Stimulated activated CD8-positive, alpha-beta memory T cell treated with anti-CD3 and anti-CD28 coated beads, Interleukin-12 subunit alpha, Interleukin-12 subunit beta, amount 100 ng/mL, for 24 hours (primary cell): ENCODE results near the gene VPS18.
"Not testable (repeated sequence)": the region's sequence is repeated elsewhere in the genome, so short reads cannot be mapped to it uniquely, and the experiment has no call there.

ENCODE experiments used
- DNase-seq: peaks from one replicate; pipeline ENCODE4 v3.0.0-alpha.2; 2020; ENCODE audit errors: extremely low read depth

The VPS18 gene, protein sequence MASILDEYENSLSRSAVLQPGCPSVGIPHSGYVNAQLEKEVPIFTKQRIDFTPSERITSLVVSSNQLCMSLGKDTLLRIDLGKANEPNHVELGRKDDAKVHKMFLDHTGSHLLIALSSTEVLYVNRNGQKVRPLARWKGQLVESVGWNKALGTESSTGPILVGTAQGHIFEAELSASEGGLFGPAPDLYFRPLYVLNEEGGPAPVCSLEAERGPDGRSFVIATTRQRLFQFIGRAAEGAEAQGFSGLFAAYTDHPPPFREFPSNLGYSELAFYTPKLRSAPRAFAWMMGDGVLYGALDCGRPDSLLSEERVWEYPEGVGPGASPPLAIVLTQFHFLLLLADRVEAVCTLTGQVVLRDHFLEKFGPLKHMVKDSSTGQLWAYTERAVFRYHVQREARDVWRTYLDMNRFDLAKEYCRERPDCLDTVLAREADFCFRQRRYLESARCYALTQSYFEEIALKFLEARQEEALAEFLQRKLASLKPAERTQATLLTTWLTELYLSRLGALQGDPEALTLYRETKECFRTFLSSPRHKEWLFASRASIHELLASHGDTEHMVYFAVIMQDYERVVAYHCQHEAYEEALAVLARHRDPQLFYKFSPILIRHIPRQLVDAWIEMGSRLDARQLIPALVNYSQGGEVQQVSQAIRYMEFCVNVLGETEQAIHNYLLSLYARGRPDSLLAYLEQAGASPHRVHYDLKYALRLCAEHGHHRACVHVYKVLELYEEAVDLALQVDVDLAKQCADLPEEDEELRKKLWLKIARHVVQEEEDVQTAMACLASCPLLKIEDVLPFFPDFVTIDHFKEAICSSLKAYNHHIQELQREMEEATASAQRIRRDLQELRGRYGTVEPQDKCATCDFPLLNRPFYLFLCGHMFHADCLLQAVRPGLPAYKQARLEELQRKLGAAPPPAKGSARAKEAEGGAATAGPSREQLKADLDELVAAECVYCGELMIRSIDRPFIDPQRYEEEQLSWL

DNA sequence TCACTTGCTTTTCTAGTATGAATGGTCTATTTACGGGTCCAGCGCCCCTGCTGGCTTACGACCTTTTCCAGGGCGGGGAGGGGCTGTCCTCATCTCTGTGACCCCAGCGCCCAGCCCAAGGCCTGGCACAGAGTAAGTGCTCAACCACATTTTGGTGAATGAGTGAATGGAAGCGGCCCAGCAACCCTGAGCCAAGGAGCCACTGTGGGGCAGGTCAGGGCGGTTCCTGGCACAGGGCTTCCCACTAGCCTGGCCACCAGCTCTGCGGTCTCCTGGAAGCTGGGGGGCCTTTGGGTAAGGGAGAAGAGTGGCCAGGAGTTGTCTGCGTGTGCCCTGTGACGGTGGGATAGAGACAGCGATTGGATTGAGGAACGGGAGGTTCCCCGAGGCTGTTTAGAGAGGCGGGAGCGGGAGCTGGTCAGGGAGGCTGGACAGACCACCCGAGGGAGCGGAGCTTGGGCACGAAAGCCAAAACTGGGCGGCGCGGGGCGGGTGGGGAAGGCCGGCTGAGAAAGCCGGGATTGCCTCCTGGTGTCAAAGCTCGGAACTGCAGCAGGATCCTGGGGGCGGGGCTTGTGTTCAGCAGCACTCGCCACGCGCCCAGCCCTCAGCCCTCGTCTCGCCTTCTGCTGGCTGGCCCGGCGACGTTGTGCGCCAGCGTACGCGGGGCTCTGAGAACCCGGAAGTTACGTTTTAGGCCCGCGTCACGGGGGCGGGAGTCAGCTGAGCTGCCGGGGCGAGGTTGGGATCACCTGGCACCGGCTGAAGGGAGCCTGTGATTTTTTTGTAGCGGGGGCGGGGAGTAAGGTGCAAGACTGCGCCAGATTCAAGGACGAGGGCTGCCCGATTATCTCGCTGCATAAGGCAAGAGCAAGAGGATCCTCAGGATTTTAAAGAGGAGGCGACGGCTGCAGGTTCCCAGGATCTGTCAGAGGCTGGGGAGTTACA lies at the start of gene VPS18:
Gene VPS18, plus strand, starts transcription at position 718 of the 948 bp plus-strand sequence. CDS start 319 bp downstream, outside the sequence.
- DNase-seq, result peak; percentile 94

DNA sequence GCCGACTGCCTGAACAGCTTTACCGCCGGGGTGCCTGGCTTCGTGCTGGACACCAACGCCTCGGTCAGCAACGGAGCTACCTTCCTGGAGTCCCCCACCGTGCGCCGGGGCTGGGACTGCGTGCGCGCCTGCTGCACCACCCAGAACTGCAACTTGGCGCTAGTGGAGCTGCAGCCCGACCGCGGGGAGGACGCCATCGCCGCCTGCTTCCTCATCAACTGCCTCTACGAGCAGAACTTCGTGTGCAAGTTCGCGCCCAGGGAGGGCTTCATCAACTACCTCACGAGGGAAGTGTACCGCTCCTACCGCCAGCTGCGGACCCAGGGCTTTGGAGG lies 49.6 kb upstream of the VPS18 start:
- no peak for DNase-seq

DNA sequence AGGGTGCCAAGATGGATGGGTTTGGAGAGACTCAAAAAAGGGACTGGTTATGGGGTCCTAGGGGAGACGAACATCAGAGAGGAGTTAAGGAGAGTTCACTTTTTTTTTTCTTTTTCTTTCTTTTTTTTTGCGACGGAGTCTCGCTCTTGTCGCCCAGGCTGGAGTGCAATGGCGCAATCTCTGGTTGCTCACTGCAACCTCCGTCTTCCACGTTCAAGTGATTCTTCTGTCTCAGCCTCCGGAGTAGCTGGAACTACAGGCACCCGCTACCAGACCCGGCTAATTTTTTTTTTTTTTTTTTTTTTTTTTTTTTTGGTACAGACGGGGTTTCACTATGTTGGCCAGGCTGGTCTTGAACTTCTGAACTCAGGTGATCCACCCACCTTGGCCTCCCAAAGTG lies 49.2 kb upstream of the VPS18 start:
- DNase-seq, result no peak

DNA sequence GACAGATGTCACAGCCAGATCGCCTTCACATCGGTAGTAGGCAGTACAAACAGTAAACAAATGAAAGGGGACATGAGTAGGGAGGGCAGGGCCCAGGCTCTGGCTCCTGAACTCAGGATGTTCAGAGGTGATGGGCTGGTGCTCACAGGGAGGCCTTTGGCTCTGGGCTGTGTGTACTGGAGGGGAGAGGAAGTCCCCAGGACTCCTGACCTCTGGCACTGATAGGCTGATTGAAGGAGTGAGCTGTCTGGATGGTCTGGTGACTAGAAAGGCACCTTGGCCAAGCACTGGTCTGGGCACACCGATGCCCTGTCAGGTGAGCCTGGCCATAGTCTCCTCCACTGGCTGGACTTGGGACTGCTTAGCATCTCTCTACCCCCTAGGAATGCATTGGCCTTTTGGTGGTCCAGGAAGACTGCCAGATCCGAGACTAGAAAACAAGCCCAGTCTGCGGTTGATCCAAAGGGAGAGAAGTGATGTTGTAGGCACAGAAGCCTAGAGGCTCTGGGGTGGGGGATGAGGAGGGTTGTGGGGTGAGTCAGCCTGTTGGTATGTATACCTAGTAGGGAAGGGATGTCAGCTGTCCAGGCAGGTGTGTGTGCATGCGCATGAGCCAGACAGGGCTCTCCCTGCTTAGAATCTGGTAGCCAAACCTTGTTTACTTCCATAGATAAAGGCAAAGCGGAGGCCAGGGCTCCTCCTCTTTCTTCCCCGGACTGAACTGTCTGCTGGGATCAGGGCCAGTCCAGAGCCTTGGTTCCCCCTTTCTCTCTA lies 48.6 kb upstream of the VPS18 start:
- DNase-seq, result no peak

DNA sequence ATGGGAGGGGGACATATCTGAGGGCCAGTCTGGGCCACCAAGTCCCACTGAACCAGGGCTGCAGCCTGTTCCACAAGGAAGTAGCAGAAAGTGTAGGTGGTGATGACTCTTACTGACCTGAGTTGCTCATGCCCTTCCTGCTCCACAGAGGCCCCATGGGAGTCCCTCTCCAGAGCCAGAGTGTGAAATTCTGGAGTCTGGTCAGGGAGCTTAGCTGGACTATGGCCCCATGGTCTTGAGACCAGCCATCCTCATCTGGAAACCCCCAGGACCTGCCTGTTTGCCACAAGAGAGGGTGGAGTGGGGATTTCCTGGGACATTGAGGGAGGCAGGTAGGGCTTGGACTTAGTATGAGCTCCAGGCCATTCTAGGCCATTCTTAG lies 47.4 kb upstream of the VPS18 start:
- no peak for DNase-seq

DNA sequence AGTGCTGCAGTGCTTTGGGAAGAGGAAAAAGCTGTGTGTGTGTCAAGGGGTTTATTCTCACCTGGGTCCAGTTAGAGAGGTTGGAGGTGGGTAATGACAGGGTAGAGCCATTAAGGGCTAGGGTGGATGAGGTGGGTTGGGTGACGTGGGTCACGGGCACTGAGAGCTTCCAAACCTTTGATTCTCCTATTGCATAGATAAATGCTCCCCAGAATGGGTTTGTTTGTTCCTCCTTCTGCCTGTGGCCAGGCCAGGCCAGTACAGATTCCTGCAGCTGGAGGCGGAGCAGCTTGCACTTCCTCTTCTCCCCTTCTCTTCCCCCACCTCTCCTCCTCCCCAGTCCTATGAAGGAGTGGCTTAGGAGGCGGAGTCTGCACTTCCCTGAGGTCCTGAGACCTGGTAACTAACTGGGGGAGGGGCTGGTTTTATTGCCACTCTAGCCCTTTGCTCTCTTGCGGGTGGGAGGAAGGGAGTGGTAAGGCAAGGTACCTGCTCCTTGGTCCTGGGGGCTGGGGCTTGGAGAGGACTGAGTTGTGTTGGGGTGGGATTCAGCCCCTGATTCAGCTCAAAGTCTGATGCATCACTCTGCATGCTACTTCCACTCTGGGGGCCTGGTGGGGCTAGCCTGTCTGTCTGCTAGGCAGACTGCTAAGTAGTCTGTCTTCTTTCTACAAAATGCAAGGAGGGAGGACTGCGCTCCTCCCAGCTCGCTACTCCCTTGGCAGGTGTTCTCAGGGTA lies 46.9 kb upstream of the VPS18 start:
- no peak for DNase-seq

DNA sequence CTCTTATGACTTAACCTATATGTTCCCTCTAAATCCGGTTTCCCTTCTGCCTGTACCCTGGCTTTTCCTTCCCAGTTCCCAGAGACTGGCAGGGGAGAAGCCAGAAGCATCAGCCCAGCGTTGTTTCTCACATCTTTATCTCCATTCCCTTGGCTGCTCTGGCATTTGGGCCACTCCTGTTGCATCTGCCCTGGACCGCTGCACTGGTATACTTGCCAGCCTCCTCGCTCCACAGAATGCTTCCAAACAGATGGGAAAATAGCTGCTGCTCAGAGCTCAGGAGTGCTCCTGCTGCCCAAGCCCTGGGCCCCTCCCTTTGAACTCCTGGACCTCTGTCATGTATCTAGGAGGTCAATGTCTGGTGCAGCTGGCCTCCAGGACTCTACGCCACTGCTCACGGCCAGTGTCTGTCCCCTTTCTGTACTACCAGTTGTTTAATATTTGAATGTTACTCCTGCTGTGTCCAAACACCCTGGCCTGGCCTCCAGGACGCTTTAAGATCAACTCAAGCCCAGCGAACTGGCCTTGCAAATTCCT lies 43.6 kb upstream of the VPS18 start:
- no peak for DNase-seq

DNA sequence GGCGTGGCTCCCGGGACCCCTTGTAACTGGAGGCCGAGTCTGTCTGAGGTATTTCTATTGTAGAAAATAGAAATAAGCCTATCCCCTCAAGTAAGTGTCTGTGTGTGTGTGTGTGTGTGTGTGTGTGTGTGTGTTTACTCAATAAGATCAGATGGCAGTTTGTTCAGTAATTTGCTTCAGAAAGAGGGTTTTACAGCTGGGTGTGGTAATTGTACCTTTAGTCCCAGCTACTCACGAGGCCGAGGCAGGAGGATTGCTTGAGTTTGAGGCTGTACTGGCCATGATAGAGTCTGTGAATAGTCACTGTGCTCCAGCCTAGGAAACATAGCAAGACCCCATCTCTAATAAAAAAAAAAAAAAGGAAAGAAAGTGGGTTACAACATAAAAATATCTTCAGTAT lies 41.7 kb upstream of the VPS18 start:
- no peak for DNase-seq

DNA sequence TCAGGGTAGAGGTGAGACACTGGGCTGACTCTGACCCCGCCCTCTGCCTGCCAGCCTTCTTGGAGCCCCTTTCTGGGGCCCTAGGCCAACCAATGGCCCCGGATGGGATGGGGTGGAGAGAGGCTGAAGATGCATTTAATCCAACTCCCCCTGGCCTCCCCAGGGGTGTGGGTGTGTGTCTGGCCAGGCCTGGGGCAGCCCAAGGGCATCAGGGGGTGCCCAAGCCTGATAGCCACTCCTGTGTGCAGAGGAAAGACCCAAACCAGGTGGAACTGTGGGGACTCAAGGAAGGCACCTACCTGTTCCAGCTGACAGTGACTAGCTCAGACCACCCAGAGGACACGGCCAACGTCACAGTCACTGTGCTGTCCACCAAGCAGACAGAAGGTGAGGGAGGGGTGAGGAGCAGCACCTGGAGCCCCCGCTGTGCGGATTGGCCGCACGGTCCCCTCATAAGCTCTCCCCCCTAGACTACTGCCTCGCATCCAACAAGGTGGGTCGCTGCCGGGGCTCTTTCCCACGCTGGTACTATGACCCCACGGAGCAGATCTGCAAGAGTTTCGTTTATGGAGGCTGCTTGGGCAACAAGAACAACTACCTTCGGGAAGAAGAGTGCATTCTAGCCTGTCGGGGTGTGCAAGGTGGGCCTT lies 40.9 kb upstream of the VPS18 start:
- no peak for DNase-seq

DNA sequence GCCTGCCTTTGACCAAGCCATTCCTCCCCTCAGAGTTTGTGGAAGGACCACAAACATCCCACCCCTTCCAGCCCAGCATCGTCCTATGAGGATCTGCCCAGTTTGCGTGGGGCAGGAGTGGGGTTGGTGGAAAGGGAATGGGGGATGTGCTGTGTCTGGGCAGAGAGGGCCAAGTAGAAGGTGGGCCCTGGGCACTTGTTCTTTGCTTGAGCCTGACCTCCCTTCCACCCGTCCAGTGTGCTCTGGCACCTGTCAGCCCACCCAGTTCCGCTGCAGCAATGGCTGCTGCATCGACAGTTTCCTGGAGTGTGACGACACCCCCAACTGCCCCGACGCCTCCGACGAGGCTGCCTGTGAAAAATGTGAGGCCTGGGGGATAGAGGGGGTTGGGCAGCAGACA lies 40.1 kb upstream of the VPS18 start:
- DNase-seq, result no peak

DNA sequence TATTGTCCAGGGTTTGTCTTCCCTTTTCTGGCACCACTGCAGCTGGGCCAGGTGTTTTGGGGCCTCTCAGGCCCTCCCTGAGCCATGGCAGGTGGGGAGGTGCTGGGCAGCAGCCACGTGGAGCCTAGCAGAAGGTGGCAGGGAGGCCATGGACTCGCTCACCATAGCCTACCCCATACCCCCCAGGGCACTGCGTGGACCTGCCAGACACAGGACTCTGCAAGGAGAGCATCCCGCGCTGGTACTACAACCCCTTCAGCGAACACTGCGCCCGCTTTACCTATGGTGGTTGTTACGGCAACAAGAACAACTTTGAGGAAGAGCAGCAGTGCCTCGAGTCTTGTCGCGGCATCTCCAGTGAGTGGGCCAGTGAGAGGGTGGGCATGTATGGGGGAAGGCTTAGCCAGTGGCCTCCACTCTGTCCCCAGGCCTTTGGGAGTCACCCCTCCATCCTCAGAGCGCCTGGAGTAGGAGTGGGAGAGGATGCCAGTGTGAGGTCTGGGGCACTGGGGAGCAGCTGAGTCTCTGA lies 38.5 kb upstream of the VPS18 start:
- DNase-seq, result no peak

DNA sequence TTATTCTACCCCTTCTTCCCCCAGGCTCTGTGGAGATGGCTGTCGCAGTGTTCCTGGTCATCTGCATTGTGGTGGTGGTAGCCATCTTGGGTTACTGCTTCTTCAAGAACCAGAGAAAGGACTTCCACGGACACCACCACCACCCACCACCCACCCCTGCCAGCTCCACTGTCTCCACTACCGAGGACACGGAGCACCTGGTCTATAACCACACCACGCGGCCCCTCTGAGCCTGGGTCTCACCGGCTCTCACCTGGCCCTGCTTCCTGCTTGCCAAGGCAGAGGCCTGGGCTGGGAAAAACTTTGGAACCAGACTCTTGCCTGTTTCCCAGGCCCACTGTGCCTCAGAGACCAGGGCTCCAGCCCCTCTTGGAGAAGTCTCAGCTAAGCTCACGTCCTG lies 37.5 kb upstream of the VPS18 start:
- DNase-seq, result no peak

DNA sequence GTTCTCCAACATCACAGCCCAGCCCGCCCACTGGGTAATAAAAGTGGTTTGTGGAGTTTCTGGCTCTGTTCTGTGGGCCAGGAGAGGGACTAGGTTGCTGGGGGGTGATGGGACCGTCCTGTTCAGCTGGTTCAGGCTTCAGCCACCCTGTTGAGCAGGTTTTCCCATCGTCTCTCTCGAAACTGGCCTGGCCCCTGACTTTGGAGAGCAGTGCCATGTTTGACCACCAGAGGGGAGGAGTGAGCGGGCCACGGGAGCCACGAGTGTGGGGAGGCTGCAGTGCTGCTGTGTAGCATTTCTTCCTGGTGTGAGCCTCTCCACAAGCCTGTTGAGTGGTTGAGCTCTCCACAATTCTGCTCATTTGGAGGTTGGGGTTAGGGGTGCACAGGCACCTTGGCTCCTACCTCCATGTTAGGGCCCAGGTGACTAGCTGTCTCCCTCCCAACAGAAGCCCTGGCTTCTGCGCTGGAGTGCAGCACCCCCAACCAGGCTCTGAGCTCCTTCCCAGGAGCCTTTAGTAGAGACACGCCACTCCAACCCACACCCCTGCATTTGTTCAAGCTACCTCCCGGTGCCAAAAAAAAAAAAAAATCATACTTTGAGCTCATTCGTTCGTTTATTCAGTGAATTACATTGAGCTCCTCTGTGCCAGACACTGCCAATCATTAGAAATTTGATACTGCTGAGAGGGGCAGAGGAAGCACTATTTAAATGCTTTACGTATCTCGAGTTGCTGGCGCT lies 36.5 kb upstream of the VPS18 start:
- DNase-seq, result peak; percentile 30

DNA sequence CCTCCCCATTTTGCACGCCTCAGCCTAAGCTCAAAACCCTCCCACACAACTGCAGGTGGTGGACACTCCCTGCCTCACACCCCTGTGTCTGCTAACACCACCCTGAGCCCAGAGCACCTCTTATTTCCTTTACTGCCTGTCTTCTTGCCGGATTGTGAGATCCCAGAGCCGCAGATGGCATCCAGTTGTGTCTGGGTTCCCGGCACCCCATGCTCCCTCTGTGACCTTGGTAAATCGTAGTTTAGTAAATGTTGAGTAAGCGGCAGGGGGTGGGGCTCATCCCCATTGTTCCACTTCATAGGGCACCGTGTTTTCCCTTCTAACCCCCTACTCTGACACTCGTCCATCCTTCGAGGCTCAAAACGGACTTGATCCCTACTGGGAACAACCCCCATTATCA lies 35.5 kb upstream of the VPS18 start:
- DNase-seq, result no peak

DNA sequence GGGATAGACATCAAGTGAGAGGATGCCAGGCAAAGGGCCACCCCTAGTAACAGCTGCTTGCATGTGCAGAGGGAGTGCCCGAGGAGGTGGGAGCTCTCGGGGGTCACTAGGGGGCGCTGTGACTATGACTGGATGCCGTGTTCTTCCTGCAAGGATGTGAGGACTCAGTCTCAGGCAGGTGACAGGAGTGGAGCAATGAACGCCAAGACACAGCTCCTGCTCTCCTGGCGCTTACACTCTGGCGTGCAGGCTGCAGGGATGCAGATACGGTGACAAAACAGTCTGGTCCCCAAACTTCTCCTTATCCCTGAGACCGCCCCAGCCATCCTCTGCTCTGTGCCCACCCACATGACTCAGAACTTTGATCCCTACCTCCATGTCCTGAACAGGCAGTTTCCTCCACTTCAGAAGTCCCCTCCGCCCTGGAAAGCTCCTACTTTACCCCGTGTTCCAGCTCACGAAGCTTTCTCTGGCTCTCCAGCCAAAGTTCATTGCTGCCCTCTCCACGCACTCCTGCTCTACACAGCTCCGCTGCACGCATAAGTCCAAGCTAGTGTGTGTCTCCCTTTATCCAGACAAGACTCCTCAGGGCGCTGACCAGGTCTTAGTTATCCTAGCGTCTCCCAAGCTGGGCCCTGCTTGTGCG lies 34.9 kb upstream of the VPS18 start:
- DNase-seq, result peak; percentile 59

DNA sequence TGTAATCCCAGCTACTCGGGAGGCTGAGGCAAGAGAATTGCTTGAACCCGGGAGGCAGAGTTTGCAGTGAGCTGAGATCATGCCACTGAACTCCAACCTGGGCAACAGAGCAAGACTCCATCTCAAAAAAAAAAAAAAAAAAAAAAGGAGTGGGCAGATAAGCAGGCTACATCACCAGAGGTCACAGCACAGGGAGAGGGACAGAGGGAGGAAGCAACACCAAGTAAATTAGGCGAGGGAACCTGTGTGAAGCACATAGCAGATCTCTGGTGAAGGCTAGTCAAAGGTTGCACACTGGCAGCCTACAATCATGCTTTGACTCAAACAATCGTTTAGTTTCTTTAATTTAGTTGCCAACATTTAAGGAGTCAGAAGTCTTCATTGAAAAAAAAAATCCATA lies 33.1 kb upstream of the VPS18 start:
- not testable (repeated sequence) for DNase-seq

DNA sequence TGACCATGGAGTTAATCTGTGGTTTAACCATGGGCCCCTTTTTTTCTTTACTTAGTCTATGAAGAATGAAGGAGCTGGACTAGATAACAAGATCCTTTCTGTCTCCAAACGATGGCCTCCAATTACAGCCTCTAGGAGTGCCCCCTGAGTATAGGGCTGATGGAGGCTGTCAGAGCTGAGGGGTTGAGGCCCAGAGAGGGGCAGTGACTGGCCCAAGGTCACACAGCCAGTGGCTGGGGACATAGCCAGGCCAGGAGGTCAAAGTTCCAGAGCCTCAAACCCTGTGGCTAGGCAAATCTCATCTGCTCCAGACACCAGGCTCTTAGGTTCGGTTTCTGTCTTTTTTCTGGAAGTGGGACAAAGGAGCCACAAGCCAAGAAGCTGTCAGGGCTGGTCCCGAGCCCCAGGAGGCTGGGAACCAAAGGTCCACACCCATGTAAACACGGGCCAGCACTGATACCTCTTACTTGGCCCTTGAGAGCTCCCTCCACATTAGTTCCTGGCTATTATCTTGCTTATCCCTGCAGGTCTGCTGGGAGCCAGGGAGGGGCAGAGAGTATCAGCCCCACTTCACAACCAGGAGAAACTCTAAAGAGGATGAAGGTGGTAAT lies 30.5 kb upstream of the VPS18 start:
- no peak for DNase-seq

DNA sequence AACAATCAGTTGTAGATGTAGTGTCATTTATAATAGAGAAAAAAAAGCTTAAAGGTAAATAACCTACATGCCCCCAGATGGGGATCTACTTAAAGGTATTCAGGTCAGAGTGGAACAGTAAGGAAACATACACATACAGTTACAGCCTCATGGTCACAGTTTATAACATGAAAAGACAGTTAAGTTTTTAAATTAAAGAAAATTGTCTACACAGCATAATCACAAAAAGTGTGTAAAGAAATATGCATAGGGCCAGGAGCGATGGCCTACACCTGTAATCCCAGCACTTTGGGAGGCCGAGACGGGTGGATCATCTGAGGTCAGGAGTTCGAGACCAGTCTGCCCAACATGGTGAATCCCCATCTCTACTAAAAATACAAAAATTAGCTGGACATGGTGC lies 27.1 kb upstream of the VPS18 start:
- no peak for DNase-seq
